GM21723 (cell line): ENCODE data around the gene SEC22C.

ENCODE experiments used
- ATAC-seq: cut with Tn5 transposase; IDR thresholded peaks from one replicate; pipeline ENCODE4 v1.9.1; 2021; ENCODE audit warnings: mild to moderate bottlenecking, moderate library complexity; ENCODE audit not compliant: unreplicated experiment

Gene SEC22C

DNA sequence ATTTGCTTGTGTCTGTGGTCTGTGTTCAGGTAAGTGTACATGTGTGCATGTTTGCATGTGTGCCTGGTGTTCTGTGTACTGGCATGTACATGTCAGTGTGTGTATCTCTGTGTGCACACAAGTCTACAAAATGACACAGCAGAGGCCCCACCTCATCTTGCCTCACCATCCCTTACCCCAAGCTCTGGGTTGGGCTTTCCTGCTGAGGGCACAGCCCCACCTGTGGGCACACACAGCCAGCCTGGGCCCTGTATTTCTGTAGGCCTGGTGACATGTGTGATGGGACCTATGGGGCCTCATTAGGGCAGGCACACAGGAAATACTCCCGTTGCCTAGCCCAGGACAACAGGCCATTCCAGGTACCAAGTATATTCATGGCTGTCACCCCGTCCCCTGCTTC lies 65.8 kb downstream of the SEC22C start:
- ATAC-seq, result no peak

DNA sequence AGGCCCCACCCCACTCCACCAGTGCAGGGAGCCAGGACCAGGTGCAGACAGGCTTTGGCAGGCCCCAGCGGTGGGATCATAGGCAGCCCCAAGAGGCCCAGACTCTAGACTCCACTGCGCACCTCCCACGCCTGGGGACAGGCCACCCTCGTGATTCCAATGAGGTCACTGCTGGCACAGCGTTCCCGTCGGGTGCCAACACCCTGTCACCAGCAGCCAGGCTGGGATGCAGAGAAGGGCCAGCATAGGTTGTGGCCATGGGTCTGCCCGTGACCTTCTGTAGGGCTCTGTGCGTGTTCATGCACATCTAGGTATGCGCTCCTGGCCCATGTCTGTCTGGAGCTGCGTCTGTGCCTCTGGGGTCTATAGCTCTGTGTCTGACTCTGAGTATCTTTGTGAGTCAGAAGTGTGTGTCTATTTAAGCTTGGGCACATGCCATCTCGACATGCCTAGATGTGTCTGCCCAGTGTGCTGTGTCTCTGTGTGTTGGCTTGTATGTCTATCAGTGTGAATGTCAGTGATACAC lies 66.3 kb downstream of the SEC22C start:
- ATAC-seq, result no peak

DNA sequence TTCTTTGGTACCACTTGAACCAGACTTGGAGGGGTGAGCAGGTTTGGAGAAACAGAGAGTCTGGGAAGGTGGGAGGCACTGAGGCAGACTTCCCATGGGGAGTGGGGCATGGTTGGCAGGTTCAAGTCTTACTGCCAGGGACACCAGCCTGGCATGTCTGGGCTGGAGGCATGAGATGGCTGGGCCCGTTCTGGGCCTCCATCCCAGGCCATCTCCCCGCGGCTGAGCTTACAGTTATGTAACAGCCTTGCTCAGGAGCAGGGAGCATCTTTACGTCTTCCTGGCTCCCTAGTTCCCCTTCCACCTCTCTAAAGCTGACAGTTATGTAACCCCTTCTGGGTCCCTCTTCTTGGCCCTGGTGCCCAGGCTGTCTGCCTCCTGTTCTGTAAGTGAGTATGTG lies 66.9 kb downstream of the SEC22C start:
- ATAC-seq, result no peak

DNA sequence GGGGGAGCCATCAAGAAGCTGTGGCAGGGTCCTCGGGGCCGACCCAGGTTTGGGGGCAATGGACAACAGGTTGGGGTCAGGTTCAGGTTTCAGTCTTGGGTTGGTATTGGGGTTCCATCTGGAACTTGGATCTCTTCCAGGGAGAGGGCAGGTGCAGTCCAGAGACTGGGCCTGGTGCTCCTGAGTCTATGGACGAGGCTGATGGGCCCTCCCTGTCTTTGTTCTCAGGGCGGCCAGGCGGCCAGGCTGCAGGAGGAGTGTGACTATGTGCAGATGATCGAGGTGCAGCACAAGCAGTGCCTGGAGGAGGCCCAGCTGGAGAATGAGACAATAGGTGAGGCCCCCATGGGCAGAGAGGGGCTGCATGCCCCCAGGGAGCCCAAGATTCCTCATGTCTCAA lies 68.2 kb downstream of the SEC22C start:
- ATAC-seq, result no peak

DNA sequence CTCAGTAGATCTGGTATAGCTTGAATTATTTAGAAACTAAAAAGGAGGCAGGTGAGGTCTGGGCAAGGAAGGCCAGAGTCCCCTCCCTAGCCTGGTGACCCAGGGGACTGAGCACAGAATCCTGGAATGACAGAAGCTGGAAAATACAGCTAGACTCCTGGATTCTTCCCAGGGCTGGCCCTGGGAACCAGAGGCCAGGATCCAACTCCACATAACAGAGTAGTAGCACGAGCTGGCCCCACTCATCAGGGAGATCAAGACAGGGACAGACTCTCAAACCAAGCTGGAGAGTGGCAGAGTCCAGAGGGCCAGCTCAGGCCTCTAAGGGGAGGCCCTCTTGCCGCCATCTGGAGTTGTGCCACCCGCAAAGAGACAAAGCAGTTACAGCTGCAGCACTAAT lies 68.6 kb downstream of the SEC22C start:
- ATAC-seq, result no peak

DNA sequence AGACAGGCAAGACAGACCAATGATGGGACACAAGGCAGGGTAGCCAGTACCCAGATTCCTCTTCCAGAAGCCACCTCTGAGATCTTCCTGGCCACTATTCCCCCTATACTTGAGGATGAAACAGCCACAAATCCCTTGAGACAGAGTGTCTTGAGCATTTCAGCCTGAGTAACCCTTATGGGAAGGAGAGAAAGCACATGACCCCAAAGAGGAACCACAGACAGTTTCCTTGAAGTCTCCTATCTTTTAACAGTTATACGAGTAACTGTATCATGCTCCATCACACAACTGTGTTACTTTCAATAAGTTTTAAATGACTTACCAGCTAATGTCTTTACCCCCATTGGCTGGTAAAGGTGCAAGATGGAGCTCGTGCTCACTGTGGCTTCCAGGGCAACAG lies 70.0 kb downstream of the SEC22C start:
- no peak for ATAC-seq

DNA sequence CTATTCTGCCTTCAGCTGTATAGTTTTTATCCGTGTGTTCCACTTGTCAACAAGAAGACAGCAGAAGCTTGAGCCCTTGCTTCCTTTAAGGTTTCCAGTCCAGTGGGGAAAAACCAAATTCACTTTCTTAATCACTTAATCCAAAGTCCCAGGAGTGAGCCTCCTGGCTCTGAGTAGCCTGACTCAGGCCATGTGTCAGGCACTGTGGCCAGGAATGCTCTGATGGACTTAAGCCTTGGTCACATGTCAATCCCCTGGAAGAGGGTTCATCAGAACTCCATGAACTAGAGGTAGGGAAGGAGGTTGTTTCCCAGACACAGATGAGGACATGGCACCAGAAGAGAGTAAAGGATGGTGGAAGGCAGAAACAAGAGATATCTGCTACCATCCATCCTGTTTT lies 70.6 kb downstream of the SEC22C start:
- no peak for ATAC-seq

DNA sequence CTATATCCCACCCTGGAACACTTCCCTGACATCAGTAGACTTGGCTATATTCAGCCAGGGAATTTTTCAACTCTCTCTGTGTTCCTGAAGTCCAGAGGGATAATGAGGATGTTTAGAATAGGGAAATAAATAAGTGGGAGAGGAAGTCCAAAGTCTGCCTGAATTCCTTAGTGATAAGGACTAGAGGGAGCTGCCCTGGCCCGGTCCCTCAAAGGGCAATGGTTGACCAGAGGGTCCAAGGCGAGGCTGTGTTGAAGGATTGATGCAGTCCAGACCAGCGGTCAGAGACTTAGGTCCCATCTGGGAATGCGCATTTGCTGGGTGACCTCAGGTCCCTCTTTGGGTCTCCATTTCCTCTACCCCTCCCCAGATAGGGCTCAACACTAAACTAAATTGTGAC lies 71.4 kb downstream of the SEC22C start:
- ATAC-seq, result no peak

DNA sequence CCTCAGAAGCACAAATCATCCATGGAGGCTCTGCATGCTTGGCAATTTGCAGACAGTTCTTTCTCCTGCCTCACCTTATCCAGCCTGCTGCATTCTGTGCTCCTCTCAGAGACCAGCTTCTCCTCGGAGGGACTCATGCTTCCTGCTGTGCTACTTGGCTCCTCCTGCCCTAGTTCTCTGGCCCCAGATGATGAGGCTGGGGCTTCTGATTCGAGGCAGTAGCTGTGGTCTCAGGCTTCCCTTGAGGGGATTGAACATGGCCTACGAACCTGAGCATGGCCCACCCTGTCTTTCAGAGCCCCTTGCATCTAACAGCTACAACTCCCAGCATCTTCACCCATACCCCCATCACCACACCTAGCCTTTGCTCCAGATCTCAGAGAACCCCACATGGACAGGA lies 72.7 kb downstream of the SEC22C start:
- no peak for ATAC-seq

DNA sequence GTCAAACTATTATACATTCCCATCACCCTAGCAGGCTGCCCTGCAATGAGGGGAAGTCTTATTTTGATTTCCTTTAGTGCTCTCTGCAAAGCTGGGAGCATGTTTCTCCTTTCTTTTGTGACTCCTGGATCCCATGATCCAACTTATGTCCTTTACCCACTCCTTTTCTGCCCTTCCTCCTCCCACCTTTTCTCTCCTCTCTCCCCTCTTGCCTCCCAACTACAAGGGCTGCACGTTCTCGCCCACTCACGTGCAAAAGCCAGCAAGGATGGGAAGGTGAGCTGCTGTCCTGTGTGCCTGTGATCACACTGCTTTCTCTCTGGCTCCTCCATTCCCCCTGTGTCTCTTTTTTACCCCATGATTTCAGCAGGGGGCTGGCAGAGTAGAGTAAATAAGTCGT lies 73.2 kb downstream of the SEC22C start:
- no peak for ATAC-seq

DNA sequence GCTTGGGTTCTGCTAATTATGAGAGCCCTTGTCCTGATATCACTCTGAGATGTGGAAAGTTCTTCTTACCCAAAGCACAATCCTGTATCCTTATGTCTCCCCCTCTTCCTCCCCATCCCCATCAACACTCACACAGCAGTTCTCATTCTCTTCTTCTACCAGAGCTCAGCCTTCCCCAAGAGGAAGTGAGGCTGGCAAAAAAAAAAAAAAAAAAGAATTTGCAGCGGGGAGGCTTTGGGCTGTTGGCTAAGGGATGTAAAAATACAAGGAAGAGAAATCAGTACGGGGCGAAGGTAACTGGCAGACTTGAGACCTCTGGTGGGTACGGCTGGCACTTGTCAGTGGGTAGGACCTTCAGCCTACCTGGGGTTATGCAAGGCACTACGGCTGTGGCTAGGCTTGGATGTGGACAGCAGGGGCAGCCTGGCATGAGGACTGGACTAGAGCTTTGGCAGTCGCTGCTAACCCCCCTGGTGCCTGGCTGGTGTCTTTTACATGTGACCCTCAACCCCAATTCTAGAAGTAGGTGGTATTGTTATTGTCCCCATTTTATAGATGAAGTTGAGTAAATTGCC lies 73.9 kb downstream of the SEC22C start:
- no peak for ATAC-seq

DNA sequence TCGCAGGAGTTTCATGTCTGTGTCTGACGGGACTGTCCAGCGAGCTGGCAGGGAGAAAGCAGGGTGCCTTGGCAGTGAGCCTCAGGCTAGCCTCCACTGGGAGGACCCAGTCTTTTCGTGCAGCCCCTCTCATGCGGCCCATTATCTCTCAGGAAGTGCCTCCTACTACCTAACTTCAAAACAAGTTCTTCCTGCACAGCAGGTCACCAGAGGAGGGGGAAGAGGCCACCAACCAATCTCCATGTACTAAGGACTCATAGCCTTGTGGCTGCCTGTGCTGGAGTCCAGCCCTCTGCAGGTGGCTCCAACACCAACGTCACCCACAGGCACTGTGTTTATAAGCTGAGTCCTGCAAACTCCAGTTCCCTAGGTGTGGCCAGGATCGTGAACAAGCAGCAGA lies 74.5 kb downstream of the SEC22C start:
- ATAC-seq, result no peak

DNA sequence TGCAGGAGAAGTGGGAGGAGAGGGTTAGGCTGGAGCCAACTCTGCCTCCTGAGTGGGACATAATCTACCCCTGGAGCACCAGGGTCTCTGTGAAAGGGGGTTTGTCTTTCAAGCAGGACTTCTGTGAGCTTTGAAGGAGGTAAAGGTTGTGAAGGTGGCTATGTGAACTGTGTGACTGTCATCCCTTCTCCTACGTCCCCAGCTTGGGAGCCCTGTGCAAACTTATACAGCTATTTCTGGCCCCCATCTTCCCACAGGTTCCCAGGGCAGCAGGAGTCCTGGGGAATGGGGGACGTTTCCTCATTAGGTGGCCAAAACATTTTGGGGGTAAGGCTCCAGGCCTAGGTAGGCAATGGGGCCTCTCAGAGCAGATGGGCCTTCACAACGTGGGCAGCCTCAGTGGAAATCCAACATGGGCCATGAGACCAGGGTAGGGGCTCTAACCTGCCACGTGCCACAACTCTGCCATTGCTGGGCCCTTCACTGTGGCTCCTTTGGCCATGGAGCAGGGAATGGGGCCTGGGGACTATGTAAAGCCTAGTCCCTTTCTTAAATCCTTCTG lies 75.8 kb downstream of the SEC22C start:
- no peak for ATAC-seq

DNA sequence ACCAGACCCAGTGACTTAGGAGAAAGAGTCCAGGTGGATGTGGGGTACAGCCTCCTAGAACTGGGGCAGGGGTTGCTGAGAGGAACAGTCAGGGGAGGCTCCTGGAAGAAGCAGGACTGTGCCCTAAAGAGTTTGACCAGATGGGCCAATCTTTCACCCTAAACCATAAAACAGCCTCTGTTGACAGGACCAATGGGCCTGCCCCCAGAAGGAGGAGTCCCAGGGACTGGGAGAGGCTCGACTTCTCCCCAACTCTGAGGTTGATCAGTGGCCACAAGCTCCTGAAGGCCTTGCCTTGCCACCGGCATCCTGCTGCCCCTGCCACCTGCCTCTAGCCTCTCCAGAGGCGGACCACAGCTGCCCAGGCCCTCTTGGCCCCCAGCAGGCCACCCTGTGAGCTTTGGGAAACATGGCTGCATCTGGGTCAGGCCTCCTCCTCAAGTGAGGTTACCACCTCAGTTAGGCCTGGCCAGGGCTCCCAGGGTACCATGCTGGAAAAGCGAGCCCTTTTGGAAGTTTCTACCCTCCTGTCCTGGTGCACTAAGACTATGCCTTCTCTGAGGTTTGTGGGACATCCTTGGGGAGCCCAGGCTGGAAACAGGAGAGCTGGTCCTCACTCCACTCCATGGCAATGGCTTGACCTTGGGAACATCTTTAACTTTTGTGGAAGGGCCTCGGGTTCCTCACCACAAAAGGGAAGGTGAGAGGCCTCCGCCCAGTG lies 76.5 kb downstream of the SEC22C start:
- ATAC-seq, result no peak

DNA sequence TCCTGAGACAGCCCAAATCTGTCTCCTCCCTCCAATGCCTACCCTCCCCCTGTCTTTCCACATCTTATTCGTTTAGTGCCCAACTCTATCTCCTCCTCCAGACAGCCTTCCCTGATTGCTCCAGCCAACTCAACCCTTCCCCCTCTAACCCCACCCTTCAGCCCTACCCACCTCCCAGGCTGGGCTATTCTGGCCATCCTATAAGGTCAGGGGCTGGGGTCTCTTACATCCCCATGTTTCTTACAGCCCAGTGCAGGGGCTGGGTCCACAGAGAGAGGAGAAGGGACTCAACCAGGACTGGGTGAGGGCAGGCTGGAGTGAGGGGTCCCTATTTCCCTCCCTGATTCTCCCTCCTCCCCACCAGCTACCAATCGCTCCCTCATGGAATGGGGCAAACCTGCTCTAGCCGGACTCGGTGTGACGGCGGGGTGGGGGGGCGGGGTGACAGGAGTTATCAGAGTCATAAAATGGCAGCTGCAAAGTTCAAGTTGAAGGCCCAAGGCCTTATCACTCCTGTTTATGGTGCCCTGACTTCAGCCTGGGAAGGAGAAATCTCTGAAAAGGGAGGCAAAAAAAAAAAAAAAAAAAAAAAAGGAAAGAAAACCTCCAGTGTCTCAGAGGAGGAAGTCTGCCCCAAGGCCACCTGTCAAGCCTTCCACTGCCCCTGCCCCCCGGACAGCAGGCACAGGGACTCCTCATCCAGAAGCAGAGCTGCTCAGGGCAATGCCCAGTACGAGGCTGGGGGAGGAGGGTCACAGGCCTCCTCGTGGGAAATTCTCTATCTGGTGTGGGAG lies 77.2 kb downstream of the SEC22C start:
- no peak for ATAC-seq

DNA sequence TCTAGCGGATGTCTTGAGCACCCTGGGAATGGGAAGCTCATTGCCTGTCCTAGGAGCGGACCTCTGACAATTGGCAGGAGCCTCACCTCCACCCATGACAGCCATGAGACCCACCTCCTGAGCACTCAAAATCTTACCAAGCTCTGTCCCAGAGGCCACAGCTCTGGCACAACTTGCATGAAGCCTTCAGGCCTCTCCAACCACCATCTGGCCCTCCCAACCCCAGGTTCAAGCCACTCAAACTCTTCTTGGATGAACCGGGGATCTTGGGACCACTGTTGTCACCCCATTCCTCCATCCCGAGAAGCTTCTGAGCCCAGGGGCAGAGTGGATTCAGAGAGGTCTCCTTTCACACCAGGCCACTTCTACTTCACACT lies 77.8 kb downstream of the SEC22C start:
- ATAC-seq, result no peak

DNA sequence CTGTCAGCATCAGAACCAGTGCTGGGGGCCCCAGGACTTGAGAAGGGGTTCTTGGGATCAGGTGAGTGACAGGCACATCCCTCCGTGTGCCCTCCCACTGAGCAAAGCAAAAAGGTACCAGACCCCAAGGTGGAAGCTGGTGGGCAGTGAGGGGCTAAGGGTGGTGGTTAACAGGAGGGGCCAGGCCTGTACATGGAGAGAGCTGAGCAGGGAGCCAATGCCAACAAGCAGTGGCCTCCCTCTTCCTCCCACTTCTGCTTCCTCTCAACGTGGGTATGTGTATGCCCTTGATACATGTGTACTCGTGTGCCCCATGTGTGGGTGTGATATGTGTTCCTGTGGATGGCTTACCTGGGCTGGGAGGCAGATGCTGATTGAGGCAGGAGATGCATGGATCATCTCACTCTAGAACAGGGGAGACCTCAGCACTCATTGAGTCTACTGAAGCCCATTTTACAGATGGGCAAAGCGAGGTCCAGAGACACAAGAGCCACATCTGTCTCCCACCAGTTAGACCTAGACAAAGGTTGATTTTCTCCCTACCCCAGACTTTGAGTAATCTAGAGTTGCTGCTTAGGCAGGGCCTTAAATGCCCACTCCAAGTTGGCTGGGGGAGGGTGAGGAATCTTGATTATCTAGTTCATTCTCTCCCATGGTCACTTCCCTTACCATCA lies 78.4 kb downstream of the SEC22C start:
- ATAC-seq, result no peak

DNA sequence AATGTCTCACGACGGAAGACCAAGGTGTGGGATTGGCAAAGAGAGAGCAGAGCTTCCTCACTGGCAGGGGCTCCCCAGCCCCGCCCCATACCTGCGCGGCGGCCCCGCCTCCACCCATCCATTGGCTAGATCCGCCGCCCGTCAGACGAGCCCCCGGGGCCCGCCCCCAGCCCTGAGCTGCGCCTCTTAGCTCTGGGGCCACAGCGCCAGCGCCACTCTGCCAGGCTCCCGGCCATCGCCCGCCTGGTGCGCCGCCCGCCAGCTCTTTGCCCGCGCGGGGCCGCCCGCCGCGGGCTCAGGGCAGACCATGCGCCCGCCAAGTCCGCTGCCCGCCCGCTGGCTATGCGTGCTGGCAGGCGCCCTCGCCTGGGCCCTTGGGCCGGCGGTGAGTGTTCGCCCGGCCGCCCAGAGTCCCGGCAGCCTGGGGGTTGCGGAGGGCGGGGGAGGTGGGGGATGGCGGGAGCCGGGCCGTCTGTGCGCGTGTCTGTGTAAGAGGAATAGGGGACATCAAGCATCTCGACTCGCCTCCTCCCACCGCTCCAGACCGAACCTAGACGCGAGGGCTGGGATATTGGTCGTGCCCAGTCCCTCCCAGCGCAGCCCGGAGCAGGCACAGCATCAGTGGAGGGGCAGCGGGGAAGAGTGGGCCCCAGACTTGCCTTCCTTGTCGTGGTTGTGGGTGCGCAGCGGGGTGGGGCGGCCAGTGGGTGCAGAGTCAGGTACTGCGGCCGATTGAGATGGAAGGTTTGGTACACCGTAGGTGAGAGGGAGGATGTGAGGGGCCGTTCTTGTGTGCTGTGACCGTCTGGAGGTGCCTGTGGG lies 79.1 kb downstream of the SEC22C start, which contains the start of gene VIPR1:
Gene VIPR1, plus strand, starts transcription at position 215 of the 822 bp plus-strand sequence. Its CDS starts 93 bp downstream, at position 308.
- ATAC-seq, result peak; percentile 94

DNA sequence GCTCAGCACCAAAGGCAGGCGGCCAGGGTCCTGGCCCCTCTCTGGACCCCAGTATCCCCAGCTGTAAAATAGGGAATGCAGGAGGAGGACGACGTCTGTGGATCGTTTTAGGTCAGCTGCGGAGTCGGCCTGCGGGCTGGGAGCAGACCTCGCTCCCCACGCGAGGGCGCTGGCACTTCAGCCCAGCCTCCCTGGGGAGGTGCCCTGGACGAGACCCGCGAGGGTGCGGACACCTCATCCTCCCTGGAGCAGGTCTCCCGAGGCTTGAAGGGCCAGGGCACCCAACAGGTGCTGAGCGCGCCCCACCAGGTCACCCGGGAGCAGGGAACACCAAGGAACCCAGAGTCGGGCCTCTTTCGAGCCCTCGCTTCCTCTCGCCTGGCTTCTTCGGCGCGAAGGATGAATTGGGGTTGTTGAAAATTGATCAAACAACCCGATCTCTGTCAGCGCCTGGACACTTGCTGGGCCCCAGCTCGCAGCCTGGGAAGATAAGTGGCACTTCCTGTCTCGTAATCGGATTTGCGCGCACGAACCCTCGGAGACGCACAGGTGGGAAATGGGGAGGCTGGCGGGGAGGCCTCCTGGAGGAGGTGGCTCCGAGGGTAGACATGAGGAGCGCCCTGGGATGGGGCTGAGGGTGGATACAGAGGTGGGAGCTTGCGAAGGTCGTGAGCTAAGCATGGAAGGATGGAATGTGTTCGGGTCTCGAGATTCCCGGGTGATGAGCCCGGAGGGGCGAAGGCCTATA lies 79.9 kb downstream of the SEC22C start:
- peak; percentile 39 for ATAC-seq

DNA sequence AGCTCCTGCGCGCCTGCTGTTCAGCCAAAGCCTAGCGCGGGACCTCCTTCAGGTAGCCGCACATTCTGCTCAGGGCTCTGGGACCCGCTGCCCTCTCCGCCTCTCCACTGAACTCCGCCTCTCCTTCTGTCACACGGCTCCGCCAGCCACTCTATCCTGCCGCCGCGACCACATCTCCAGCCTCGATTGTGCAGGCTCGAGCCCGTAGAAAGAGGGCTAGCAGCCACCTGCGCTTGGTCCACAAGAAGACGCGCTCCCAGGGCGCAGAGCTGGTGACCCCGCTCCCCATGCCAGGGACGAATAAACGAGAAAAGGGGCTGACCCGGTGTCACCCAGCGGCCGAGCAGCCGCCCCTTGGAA lies 80.5 kb downstream of the SEC22C start:
- no peak for ATAC-seq
